ENCODE measurements around the gene URGCP.

Gene URGCP

GRCh38 chr7:43877968-43878864 lies 28.2 kb downstream of the URGCP start:
- peaks cover 73% of the 10 kb centered on the region for H3K36me3 ChIP-seq (ENCODE audit: insufficient read depth, low read length)
- 0 out of 2 replicates have a peak, but pooled peaks cover 4% of the 10 kb centered on the region for H4K20me1 ChIP-seq (ENCODE audit: insufficient read depth, low read length)
- no peak for TF ChIP-seq CTCF (IDR thresholded peaks at IDR 0.05; ENCODE audit: borderline replicate concordance, extremely low read depth, low read length, poor library complexity, severe bottlenecking)
- no peak for TF ChIP-seq EZH2 (IDR thresholded peaks at IDR 0.05; ENCODE audit: borderline replicate concordance, low read depth, low read length, severe bottlenecking)

GRCh38 chr7:43876976-43877745 lies 29.2 kb downstream of the URGCP start:
- DNase-seq (no peak), ATAC-seq (ENCODE audit: insufficient read depth, low read depth) (no peak)
- Histone ChIP-seq H3K4me2 (ENCODE audit: insufficient read depth, low read length) (no peak overlapping the region), H3K9ac (ENCODE audit: low read depth, low read length) (no peak overlapping the region), H3K4me3 (ENCODE audit: low read depth in 1 of 2, low read length in 2 of 2) (no peak overlapping the region), H3K4me1 (ENCODE audit: insufficient read depth, low read length) (no peaks in the 10 kb centered on the region), H3K36me3 (ENCODE audit: insufficient read depth, low read length) (peaks cover 70% of the 10 kb centered on the region), H4K20me1 (ENCODE audit: insufficient read depth, low read length) (0 out of 2 replicates have a peak, but pooled peaks cover 4% of the 10 kb centered on the region), H3K27ac (ENCODE audit: low read length) (no peak overlapping the region), H3K9me3 (ENCODE audit: insufficient read depth, low read length, severe bottlenecking) (no peaks in the 10 kb centered on the region), H3K27me3 (ENCODE audit: insufficient read depth, low read length, poor library complexity) (no peaks in the 10 kb centered on the region), H2AFZ (ENCODE audit: low read depth, low read length) (no peak overlapping the region), H3K79me2 (ENCODE audit: insufficient read depth, low read length) (no peaks in the 10 kb centered on the region)
- TF ChIP-seq CTCF (IDR thresholded peaks at IDR 0.05; ENCODE audit: borderline replicate concordance, extremely low read depth, low read length, poor library complexity, severe bottlenecking) (no peak), EZH2 (IDR thresholded peaks at IDR 0.05; ENCODE audit: borderline replicate concordance, low read depth, low read length, severe bottlenecking) (no peak)

More at GRCh38 chr7:43877968-43878864, 28.2 kb downstream of the URGCP start:
- Histone ChIP-seq H3K79me2 (ENCODE audit: insufficient read depth, low read length) (no peaks in the 10 kb centered on the region), H3K9ac (ENCODE audit: low read depth, low read length) (no peak overlapping the region), H3K9me3 (ENCODE audit: insufficient read depth, low read length, severe bottlenecking) (no peaks in the 10 kb centered on the region), H3K4me1 (ENCODE audit: insufficient read depth, low read length) (no peaks in the 10 kb centered on the region), H3K27me3 (ENCODE audit: insufficient read depth, low read length, poor library complexity) (no peaks in the 10 kb centered on the region), H2AFZ (ENCODE audit: low read depth, low read length) (no peak overlapping the region), H3K4me3 (ENCODE audit: low read depth in 1 of 2, low read length in 2 of 2) (no peak overlapping the region), H3K27ac (ENCODE audit: low read length) (no peak overlapping the region), H3K4me2 (ENCODE audit: insufficient read depth, low read length) (no peak overlapping the region)
- ATAC-seq (ENCODE audit: insufficient read depth, low read depth) (no peak), DNase-seq (no peak)

- DNase-seq: no peak
- H4K20me1 ChIP-seq (ENCODE audit: insufficient read depth, low read length): 0 out of 2 replicates have a peak, but pooled peaks cover 4% of the 10 kb centered on the region
These were observed 30.2 kb downstream of the URGCP start for GRCh38 chr7:43876241-43876640.

More at GRCh38 chr7:43876241-43876640, 30.2 kb downstream of the URGCP start:
- Histone ChIP-seq H3K27ac (ENCODE audit: low read length) (no peak overlapping the region), H2AFZ (ENCODE audit: low read depth, low read length) (no peak overlapping the region), H3K27me3 (ENCODE audit: insufficient read depth, low read length, poor library complexity) (no peaks in the 10 kb centered on the region), H3K4me1 (ENCODE audit: insufficient read depth, low read length) (no peaks in the 10 kb centered on the region), H3K9ac (ENCODE audit: low read depth, low read length) (no peak overlapping the region), H3K4me2 (ENCODE audit: insufficient read depth, low read length) (no peak overlapping the region), H3K9me3 (ENCODE audit: insufficient read depth, low read length, severe bottlenecking) (no peaks in the 10 kb centered on the region), H3K4me3 (ENCODE audit: low read depth in 1 of 2, low read length in 2 of 2) (no peak overlapping the region), H3K79me2 (ENCODE audit: insufficient read depth, low read length) (no peaks in the 10 kb centered on the region), H3K36me3 (ENCODE audit: insufficient read depth, low read length) (peaks cover 61% of the 10 kb centered on the region)
- TF ChIP-seq EZH2 (IDR thresholded peaks at IDR 0.05; ENCODE audit: borderline replicate concordance, low read depth, low read length, severe bottlenecking) (no peak), CTCF (IDR thresholded peaks at IDR 0.05; ENCODE audit: borderline replicate concordance, extremely low read depth, low read length, poor library complexity, severe bottlenecking) (no peak)
- no peak for ATAC-seq (ENCODE audit: insufficient read depth, low read depth)
